Neural progenitor cell (in vitro differentiated cells): ENCODE data around the gene RNF25.

Source experiments
- EZH2 ChIP-seq: fragments of 200-600 bp; sonication (generic); IDR thresholded peaks from 2 replicates; pipeline ENCODE4 v1.6.1; 2017; ENCODE audit warnings: antibody characterized with exemption, mild to moderate bottlenecking, moderate library complexity
- TF ChIP-seq, protein P1 (sequence below): fragments of 200-600 bp; sonication (generic); IDR thresholded peaks from 2 replicates; pipeline ENCODE4 v1.5.1; 2017; ENCODE audit warnings: antibody characterized with exemption, mild to moderate bottlenecking

DNA sequence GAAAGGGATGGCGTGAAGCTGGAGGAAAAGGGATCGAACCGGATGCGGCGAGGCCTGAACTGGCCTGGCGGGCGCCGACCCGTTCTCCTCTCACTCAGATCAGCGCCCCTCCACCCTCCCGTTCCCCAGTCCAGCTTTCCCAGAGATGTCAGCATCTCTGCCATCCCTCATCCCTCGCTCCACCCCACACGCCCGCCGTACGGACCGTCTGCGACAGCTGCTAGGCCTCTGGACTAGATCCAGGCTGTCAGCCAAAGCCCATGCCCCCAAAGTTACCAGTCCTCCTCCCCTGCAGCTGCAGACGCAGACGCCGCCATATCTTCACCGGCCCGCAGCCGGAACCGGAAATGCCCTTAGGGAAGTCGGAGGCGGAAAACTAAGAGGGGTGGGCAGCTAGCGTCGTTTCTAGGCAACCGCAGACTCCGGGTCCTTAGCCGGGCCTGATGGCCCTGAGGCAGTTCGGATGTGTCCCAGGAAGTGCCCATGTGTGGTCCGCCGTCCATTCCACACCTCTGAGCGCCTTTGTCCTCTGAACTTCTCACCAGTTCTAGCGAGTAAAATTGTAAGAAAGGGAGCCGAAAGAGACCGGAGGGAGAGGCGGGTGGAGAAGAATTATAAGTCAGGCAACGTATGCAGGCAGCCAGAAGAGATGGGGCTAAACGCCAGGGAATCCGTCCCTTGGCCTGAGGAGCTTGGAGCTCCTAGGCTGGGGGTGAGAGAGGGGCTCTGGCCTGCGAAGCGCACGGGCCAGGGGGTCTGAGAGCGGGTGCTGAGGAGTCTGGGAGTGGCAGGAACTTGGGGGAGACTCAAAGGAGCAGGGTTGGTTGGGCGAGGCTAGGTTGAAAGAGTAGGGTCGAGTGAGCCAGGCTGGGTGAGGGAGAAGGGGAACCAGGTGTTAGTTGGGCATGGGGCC, at the start of gene RNF25, which contains the start of gene STK36:
- no peak for TF ChIP-seq EZH2
- TF ChIP-seq, protein P1, sequence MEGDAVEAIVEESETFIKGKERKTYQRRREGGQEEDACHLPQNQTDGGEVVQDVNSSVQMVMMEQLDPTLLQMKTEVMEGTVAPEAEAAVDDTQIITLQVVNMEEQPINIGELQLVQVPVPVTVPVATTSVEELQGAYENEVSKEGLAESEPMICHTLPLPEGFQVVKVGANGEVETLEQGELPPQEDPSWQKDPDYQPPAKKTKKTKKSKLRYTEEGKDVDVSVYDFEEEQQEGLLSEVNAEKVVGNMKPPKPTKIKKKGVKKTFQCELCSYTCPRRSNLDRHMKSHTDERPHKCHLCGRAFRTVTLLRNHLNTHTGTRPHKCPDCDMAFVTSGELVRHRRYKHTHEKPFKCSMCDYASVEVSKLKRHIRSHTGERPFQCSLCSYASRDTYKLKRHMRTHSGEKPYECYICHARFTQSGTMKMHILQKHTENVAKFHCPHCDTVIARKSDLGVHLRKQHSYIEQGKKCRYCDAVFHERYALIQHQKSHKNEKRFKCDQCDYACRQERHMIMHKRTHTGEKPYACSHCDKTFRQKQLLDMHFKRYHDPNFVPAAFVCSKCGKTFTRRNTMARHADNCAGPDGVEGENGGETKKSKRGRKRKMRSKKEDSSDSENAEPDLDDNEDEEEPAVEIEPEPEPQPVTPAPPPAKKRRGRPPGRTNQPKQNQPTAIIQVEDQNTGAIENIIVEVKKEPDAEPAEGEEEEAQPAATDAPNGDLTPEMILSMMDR = no peak
